HCT116 (cell line): ENCODE results near the gene ADIPOR2. TPM values are rescaled to one million over a fixed set of nuclear protein-coding genes. Genes with fewer than 3 reads are reported as not detected.
"Not testable (repeated sequence)": the region's sequence is repeated elsewhere in the genome, so short reads cannot be mapped to it uniquely, and the experiment has no call there.

ENCODE experiments used
- ATAC-seq: fragments of 200-7000 bp; cut with Tn5 transposase; 2 replicates; pipeline ENCODE4 v1.9.1; 2020; ENCODE audit warnings: mild to moderate bottlenecking, moderate library complexity
- BruUV-seq: library from RNA; stranded (reverse); fragments of 400-500 nt; replicated peaks from 2 replicates; lab custom pipeline; 2021; lab: Mats Ljungman, UMichigan
- CTCF ChIA-PET: fragments of 300-600 bp; sonication (Branson Sonifier 250); formaldehyde crosslinking; loops from one replicate; lab custom pipeline; 2021; ENCODE audit warnings: antibody characterized with exemption; lab: Charles Lee
- POLR2A ChIA-PET: fragments of 300-600, 350-600 bp; sonication (Branson Sonifier 250); formaldehyde crosslinking; loops from one replicate; lab custom pipeline; 2021; ENCODE audit warnings: antibody characterized with exemption; lab: Charles Lee
- RAD21 ChIA-PET, 2 experiments: fragments of 300-600 bp; sonication (Branson Sonifier 250); formaldehyde crosslinking; loops; one replicate each; lab custom pipeline; 2023; ENCODE audit warnings: low total read pairs in 2 of 2; ENCODE audit not compliant: uncharacterized antibody in 2 of 2, unreplicated experiment in 2 of 2, low non-redundant PET in 1 of 2; lab: Charles Lee
- DNase-seq: peaks from one replicate; pipeline ENCODE4 v3.0.0-alpha.2; 2010; ENCODE audit warnings: low read depth, low spot score
- H2AFZ ChIP-seq: fragments of 200-600 bp; shearing (Covaris generic), sonication (generic); 2 replicates; pipeline ENCODE4 v1.6.1; 2017; ENCODE audit warnings: low read depth, mixed run types, mixed read lengths, antibody characterized with exemption, low read length; ENCODE audit not compliant: poor library complexity, severe bottlenecking
- H3K27ac ChIP-seq: 2 replicates; pipeline ENCODE4 v1.5.1; 2012; ENCODE audit warnings: low read depth, low read length
- H3K27me3 ChIP-seq: fragments of 200-600 bp; sonication (generic); 2 replicates; pipeline ENCODE4 v1.6.1; 2016; ENCODE audit warnings: mixed run types, low read length, mixed read lengths; ENCODE audit not compliant: insufficient read depth
- H3K36me3 ChIP-seq, 2 experiments: fragments of 200-500 bp in 1 of 2; fragments of 200-600 bp in 1 of 2; sonication (Bioruptor generic) in 1 of 2; sonication (generic) in 1 of 2; 2 replicates each; pipeline versions ENCODE4 v1.5.1 to v1.6.1; 2014 to 2016; ENCODE audit warnings: low read length in 2 of 2, inconsistent platforms in 1 of 2, mixed read lengths in 1 of 2, mixed run types in 1 of 2; ENCODE audit not compliant: insufficient read depth in 2 of 2, control insufficient read depth in 1 of 2
- H3K4me1 ChIP-seq, 2 experiments: fragments of 200-600 bp in 1 of 2; sonication (generic) in 1 of 2; 2 replicates each; pipeline versions ENCODE4 v1.5.1 to v1.6.1; 2012 to 2017; ENCODE audit warnings: low read length in 2 of 2, inconsistent platforms in 1 of 2, mild to moderate bottlenecking in 1 of 2, mixed read lengths in 1 of 2, mixed run types in 1 of 2, moderate library complexity in 1 of 2; ENCODE audit not compliant: insufficient read depth in 2 of 2, control insufficient read depth in 1 of 2
- H3K4me2 ChIP-seq: fragments of 200-600 bp; sonication (generic); 2 replicates; pipeline ENCODE4 v1.6.1; 2017; ENCODE audit warnings: mixed run types, low read length, mixed read lengths
- H3K4me3 ChIP-seq, 2 experiments: fragments of 200-600 bp in 1 of 2; sonication (generic) in 1 of 2; replicated peaks in 1 of 2; 2 replicates each; pipeline ENCODE4 v1.5.1; 2011 to 2016; ENCODE audit warnings: low read length in 2 of 2, control low read depth in 1 of 2, low read depth in 1 of 2, mild to moderate bottlenecking in 1 of 2, mixed read lengths in 1 of 2, mixed run types in 1 of 2
- H3K79me2 ChIP-seq: fragments of 200-600 bp; sonication (generic); 2 replicates; pipeline ENCODE4 v1.6.1; 2017; ENCODE audit warnings: mild to moderate bottlenecking, mixed run types, low read length, moderate library complexity, mixed read lengths; ENCODE audit not compliant: insufficient read depth
- H3K9ac ChIP-seq: fragments of 200-600 bp; sonication (generic); 2 replicates; pipeline ENCODE4 v1.6.1; 2016; ENCODE audit warnings: low read length, mixed read lengths
- H3K9me2 ChIP-seq: fragments of 200-600 bp; sonication (generic), shearing (Covaris generic); 2 replicates; pipeline ENCODE4 v1.6.1; 2017; ENCODE audit warnings: mixed run types, mild to moderate bottlenecking, moderate library complexity; ENCODE audit not compliant: insufficient read depth
- H3K9me3 ChIP-seq, 2 experiments: fragments of 200-500 bp in 1 of 2; fragments of 200-600 bp in 1 of 2; sonication (Bioruptor generic) in 1 of 2; sonication (generic) in 1 of 2; 2 replicates each; pipeline ENCODE4 v1.6.1; 2014 to 2017; ENCODE audit warnings: low read length in 2 of 2, mixed read lengths in 2 of 2, inconsistent platforms in 1 of 2, low read depth in 1 of 2, mild to moderate bottlenecking in 1 of 2, mixed run types in 1 of 2, moderate library complexity in 1 of 2; ENCODE audit not compliant: control insufficient read depth in 1 of 2, insufficient read depth in 1 of 2
- H4K20me1 ChIP-seq: fragments of 200-600 bp; sonication (generic), shearing (Covaris generic); 2 replicates; pipeline ENCODE4 v1.6.1; 2017; ENCODE audit warnings: mixed run types, mild to moderate bottlenecking, moderate library complexity; ENCODE audit not compliant: insufficient read depth
- intact Hi-C: fragments of 100-400 bp; cut with micrococcal nuclease; formaldehyde crosslinking; loops from 2 replicates; pipeline ENCODE4 v1.10.0; 2022
- total RNA-seq: library from RNA; stranded (reverse); gene quantifications from one replicate; pipeline ENCODE4 v1.2.1, GENCODE V29; 2021; ENCODE audit not compliant: unreplicated experiment

ADIPOR2 gene
- total RNA-seq, 1 experiment from 2014 or later = 69.9 TPM

GRCh38 chr12:1712852-1713251, 22.0 kb downstream of the ADIPOR2 start:
- peaks cover 98% of the 10 kb centered on the region for H3K79me2 ChIP-seq
- RAD21 ChIA-PET, DNase-seq, H2AFZ ChIP-seq, H3K9me2 ChIP-seq, CTCF ChIA-PET, H3K9me3 ChIP-seq, H3K4me3 ChIP-seq, H3K4me2 ChIP-seq, H3K9ac ChIP-seq, H4K20me1 ChIP-seq, BruUV-seq, H3K27ac ChIP-seq, intact Hi-C loops, H3K27me3 ChIP-seq, POLR2A ChIA-PET, H3K4me1 ChIP-seq, ATAC-seq, H3K36me3 ChIP-seq: not testable (repeated sequence)

GRCh38 chr12:1713783-1714348, 23.0 kb downstream of the ADIPOR2 start:
- H3K9me3 ChIP-seq, H3K4me3 ChIP-seq, RAD21 ChIA-PET, H3K4me2 ChIP-seq, ATAC-seq, H3K27ac ChIP-seq, H3K27me3 ChIP-seq, CTCF ChIA-PET, H3K9ac ChIP-seq, H3K4me1 ChIP-seq, H2AFZ ChIP-seq, H3K36me3 ChIP-seq, H3K9me2 ChIP-seq, intact Hi-C loops, BruUV-seq, DNase-seq, POLR2A ChIA-PET: not testable (repeated sequence)
- Histone ChIP-seq H4K20me1 (peaks cover 11% of the 10 kb centered on the region; the same call in 1 of the 2 replicates), H3K79me2 (peaks cover 98% of the 10 kb centered on the region)

- H3K9ac ChIP-seq, H3K4me2 ChIP-seq, H4K20me1 ChIP-seq, H3K4me3 ChIP-seq, intact Hi-C loops, H3K4me1 ChIP-seq, H3K9me3 ChIP-seq, RAD21 ChIA-PET, POLR2A ChIA-PET, H3K27ac ChIP-seq, DNase-seq, H3K27me3 ChIP-seq, CTCF ChIA-PET, H2AFZ ChIP-seq, ATAC-seq, H3K9me2 ChIP-seq, H3K36me3 ChIP-seq, BruUV-seq: not testable (repeated sequence)
- H3K79me2 ChIP-seq = peaks cover 98% of the 10 kb centered on the region
Measured at GRCh38 chr12:1715459-1715858, 24.6 kb downstream of the ADIPOR2 start.
